ENCODE data around the gene TRA2A.
A peak's percentile ranks its signal among the peaks of the same experiment; 100 is the strongest.

TRA2A gene

DNA sequence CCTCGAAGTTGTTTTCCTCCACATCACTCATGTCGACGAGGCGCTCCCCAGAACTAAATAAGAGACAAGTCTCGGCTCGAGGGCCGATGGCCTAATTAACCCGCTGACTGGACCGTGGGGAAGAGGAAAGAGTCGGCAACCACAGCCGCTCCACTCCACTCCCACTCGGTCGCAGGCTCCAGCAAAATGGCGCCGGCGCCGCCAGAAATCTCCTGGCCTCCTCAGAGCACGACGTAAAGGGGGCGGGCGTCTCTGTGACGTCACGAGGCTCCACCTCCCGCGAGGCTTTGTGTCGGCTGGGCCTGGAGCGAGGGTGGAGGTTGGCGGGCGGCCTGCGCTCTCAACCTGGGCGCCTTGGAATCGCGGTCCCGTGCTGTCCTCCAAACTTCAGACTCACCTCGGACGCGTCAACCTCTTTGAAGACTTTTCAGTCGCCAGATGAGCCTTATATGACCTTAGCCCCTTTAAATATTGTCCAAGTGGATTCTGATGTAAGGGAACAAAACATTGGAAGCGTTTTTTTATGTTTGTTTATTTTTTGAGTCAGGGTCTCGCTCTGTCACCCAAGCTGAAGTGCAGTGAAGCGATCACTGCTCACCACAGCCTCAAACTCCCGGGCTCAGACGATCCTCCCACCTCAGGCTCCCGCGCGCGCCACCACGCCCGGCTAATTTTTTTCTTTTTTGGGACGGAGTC lies at the start of gene TRA2A:
Gene TRA2A, minus strand, starts transcription at position 188 of the 696 bp plus-strand sequence. Its CDS starts 157 bp downstream, at position 31.
- Histone ChIP-seq H3K4me1 (ENCODE audit: control insufficient read depth, low read length) (peaks cover 47% of the 10 kb centered on the region), H3K27me3 (ENCODE audit: control insufficient read depth, low read length) (no peaks in the 10 kb centered on the region), H3K79me2 (ENCODE audit: control insufficient read depth, low read length) (peaks cover 49% of the 10 kb centered on the region), H3K4me2 (ENCODE audit: low read length) (peak within 1 kb of the TSS; percentile 89), H3K36me3 (ENCODE audit: control insufficient read depth, low read length) (peaks cover 47% of the 10 kb centered on the region), H3K9me2 (replicated peaks; ENCODE audit: control insufficient read depth, low read length) (no peaks in the 10 kb centered on the region), H3F3A (ENCODE audit: control insufficient read depth, insufficient read depth) (peaks cover 13% of the 10 kb centered on the region), H3K27ac (ENCODE audit: low read depth, low read length) (peak within 1 kb of the TSS; percentile 93), H3K9me3 (ENCODE audit: control insufficient read depth, insufficient read depth, low read length) (no peaks in the 10 kb centered on the region), H4K20me1 (ENCODE audit: control insufficient read depth, insufficient read depth, low read depth, low read length) (peaks cover 42% of the 10 kb centered on the region), H3K4me3 (ENCODE audit: low read length) (peak within 1 kb of the TSS; percentile 80)
- TF ChIP-seq, protein P1, sequence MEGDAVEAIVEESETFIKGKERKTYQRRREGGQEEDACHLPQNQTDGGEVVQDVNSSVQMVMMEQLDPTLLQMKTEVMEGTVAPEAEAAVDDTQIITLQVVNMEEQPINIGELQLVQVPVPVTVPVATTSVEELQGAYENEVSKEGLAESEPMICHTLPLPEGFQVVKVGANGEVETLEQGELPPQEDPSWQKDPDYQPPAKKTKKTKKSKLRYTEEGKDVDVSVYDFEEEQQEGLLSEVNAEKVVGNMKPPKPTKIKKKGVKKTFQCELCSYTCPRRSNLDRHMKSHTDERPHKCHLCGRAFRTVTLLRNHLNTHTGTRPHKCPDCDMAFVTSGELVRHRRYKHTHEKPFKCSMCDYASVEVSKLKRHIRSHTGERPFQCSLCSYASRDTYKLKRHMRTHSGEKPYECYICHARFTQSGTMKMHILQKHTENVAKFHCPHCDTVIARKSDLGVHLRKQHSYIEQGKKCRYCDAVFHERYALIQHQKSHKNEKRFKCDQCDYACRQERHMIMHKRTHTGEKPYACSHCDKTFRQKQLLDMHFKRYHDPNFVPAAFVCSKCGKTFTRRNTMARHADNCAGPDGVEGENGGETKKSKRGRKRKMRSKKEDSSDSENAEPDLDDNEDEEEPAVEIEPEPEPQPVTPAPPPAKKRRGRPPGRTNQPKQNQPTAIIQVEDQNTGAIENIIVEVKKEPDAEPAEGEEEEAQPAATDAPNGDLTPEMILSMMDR (IDR thresholded peaks at IDR 0.05; ENCODE audit: low read depth, low read length, poor library complexity, severe bottlenecking) = no peak
- no peak for TF ChIP-seq EZH2phosphoT487 (IDR thresholded peaks at IDR 0.05; ENCODE audit: borderline replicate concordance, low read length)

DNA sequence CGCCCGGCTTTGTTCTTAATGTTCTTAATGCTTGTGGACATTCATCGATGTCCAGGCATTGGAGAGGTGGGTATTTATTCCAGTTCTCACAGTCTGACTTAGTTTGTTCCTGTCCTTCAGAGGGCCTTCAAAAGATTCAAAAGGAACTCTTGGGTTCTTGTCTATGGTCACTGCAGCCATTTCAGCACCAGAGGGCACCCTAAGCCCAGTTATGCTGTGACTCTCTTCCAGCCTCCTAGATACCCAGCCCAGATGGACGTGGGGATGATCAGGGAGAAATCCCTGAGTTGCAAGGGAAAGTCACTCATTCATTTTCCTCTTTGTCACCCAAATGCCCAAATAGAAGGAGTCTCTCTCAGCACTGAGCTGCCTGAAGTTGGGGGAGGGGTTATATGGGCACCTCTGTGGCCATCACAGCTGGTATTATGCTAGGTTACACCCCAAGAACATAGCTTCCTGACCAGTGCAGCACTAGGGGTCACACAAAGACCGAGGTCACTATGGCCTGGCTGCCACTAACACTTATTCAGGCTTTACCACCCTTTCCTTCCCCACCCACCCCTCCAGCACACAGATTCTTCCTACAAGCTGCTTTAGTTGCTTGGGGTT lies 38.9 kb upstream of the TRA2A start:
- TF ChIP-seq EZH2phosphoT487 (IDR thresholded peaks at IDR 0.05; ENCODE audit: borderline replicate concordance, low read length) = no peak
- TF ChIP-seq, protein P1 (IDR thresholded peaks at IDR 0.05; ENCODE audit: low read depth, low read length, poor library complexity, severe bottlenecking) = peak; percentile 96
- H4K20me1 ChIP-seq (ENCODE audit: control insufficient read depth, insufficient read depth, low read depth, low read length) = no peaks in the 10 kb centered on the region
- no peaks in the 10 kb centered on the region for H3K79me2 ChIP-seq (ENCODE audit: control insufficient read depth, low read length)
- H3K9me3 ChIP-seq (ENCODE audit: control insufficient read depth, insufficient read depth, low read length) = no peaks in the 10 kb centered on the region
- no peaks in the 10 kb centered on the region for H3K9me2 ChIP-seq (replicated peaks; ENCODE audit: control insufficient read depth, low read length)
- no peak overlapping the region for H3K27ac ChIP-seq (ENCODE audit: low read depth, low read length)
- no peaks in the 10 kb centered on the region for H3F3A ChIP-seq (ENCODE audit: control insufficient read depth, insufficient read depth)
- H3K4me1 ChIP-seq (ENCODE audit: control insufficient read depth, low read length) = no peaks in the 10 kb centered on the region
- H3K27me3 ChIP-seq (ENCODE audit: control insufficient read depth, low read length) = no peaks in the 10 kb centered on the region
- no peak overlapping the region for H3K4me2 ChIP-seq (ENCODE audit: low read length)
- H3K4me3 ChIP-seq (ENCODE audit: low read length) = no peak overlapping the region
- H3K36me3 ChIP-seq (ENCODE audit: control insufficient read depth, low read length) = no peaks in the 10 kb centered on the region

DNA sequence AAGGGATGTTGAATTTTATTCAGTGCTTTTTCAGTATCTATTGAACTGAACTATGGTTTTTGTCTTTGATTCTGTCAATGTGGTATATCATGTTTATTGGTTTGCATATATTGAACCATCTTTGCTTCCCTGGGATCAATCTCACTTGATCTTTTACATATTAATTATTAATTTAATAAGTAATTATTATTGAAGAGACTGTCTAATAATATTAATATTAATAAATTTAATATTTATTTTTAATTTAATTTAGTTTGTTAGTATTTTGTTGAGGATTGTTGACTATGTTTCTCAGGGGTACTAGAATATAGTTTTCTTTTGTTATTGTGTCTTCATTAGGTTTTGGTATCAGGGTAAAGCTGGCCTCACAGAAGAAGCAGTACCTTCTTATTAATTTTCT lies 26.5 kb upstream of the TRA2A start:
- H3K27me3 ChIP-seq (ENCODE audit: control insufficient read depth, low read length) = peaks cover 32% of the 10 kb centered on the region
- no peak overlapping the region for H3K4me3 ChIP-seq (ENCODE audit: low read length)
- H3K9me2 ChIP-seq (replicated peaks; ENCODE audit: control insufficient read depth, low read length) = no peaks in the 10 kb centered on the region
- H3K79me2 ChIP-seq (ENCODE audit: control insufficient read depth, low read length) = no peaks in the 10 kb centered on the region
- H3K9me3 ChIP-seq (ENCODE audit: control insufficient read depth, insufficient read depth, low read length) = no peaks in the 10 kb centered on the region
- H4K20me1 ChIP-seq (ENCODE audit: control insufficient read depth, insufficient read depth, low read depth, low read length) = no peaks in the 10 kb centered on the region
- H3K4me2 ChIP-seq (ENCODE audit: low read length) = no peak overlapping the region
- H3K4me1 ChIP-seq (ENCODE audit: control insufficient read depth, low read length) = no peaks in the 10 kb centered on the region
- H3F3A ChIP-seq (ENCODE audit: control insufficient read depth, insufficient read depth) = no peaks in the 10 kb centered on the region
- H3K27ac ChIP-seq (ENCODE audit: low read depth, low read length) = no peak overlapping the region
- TF ChIP-seq, protein P1 (IDR thresholded peaks at IDR 0.05; ENCODE audit: low read depth, low read length, poor library complexity, severe bottlenecking) = no peak
- TF ChIP-seq EZH2phosphoT487 (IDR thresholded peaks at IDR 0.05; ENCODE audit: borderline replicate concordance, low read length) = no peak
- no peaks in the 10 kb centered on the region for H3K36me3 ChIP-seq (ENCODE audit: control insufficient read depth, low read length)
